Measurements from ENCODE around the gene AFAP1. TPM values are rescaled to one million over a fixed set of nuclear protein-coding genes. Genes with fewer than 3 reads are reported as not detected.

AFAP1 gene
- total and polyA plus RNA-seq, 2 of the 4 experiments (the other 2 are of a cell fraction): 48.2 to 80.9 TPM

DNA sequence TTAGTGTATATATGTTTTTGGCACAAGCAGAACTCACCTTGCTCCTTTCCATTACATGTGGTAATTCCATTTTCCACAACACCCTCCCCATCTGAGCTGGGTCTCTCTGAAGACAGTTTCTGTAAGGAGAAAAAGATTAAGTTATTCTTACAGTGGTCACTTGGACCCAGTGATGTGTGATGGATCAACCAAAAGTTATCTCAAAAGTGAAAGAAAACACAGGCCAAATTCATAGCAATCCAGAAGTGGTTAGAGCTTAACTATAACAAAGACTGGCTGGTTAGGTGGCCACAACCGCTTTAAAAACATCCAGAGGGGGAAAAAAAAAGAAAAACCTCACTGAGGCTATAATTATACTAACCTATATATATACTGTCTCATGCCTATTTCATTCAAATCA lies 123.7 kb downstream of the AFAP1 start:
- H4K8ac ChIP-seq (ENCODE audit: low read depth in 2 of 2, low read length in 2 of 2): 0 out of 4 replicates have a peak overlapping the region, but pooled peaks of 1 of the 2 experiments have one; percentile 3
- no peak overlapping the region for H2BK120ac ChIP-seq (ENCODE audit: low read depth, low read length)
- H3K4me2 ChIP-seq (ENCODE audit: low read depth, low read length): no peak overlapping the region
- H3K9me3 ChIP-seq (ENCODE audit: control insufficient read depth, insufficient read depth, low read length): no peaks in the 10 kb centered on the region
- H2AFZ ChIP-seq (replicated peaks; ENCODE audit: low read length, poor library complexity): no peak overlapping the region
- peaks cover 41 to 87% of the 10 kb centered on the region in 2 experiments for H3K79me1 ChIP-seq (ENCODE audit: low read depth in 1 of 2, low read length in 2 of 2)
- dilution Hi-C loops (cut with HindIII; ENCODE audit: low sequenced_read_pairs, unreplicated experiment) (no loop called here), intact Hi-C loops (cut with micrococcal nuclease) (no loop called here), in situ Hi-C loops (cut with MboI; ENCODE audit: low sequenced_read_pairs) (no loop called here)
- H3K4me3 ChIP-seq (ENCODE audit: insufficient read depth, low read depth, low read length): no peak overlapping the region
- ChIA-PET CTCF (interaction anchor here (1.0 to 1.5 kb wide), 3 partner anchors 14 to 111 kb away, joined by 3 to 4 read pairs (median 3); no protein-coding TSS in a partner anchor), POLR2A (ENCODE audit: unreplicated experiment) (no interaction called here)
- peaks cover 15% of the 10 kb centered on the region; the same call in 1 of the 2 replicates for H4K20me1 ChIP-seq (ENCODE audit: insufficient read depth, low read length)
- ATAC-seq (ENCODE audit: low read depth): no peak
- no peak for DNase-seq
- peaks cover 39% of the 10 kb centered on the region for H3K9me1 ChIP-seq (ENCODE audit: insufficient read depth, low read length)
- H3K23ac ChIP-seq (ENCODE audit: low read depth, low read length): no peak overlapping the region
- H3K27me3 ChIP-seq (ENCODE audit: control insufficient read depth, insufficient read depth, low read length): no peaks in the 10 kb centered on the region
- no peak overlapping the region for H2BK20ac ChIP-seq (ENCODE audit: low read depth, low read length)
- H4K91ac ChIP-seq (ENCODE audit: insufficient read depth, low read depth, low read length): no peak overlapping the region
- H3K4ac ChIP-seq (ENCODE audit: low read depth, low read length): no peak overlapping the region; the same call in 1 of the 2 replicates
- no TSS peak for BruUV-seq (replicated peaks)
- H3K14ac ChIP-seq (replicated peaks; ENCODE audit: low read depth, low read length): no peak overlapping the region
- H3K56ac ChIP-seq (ENCODE audit: extremely low read depth, insufficient read depth, low read length): no peak overlapping the region
- no peak overlapping the region for H3K18ac ChIP-seq (ENCODE audit: low read depth, low read length)
- no peak overlapping the region; the same call in 1 of the 2 replicates for H4K5ac ChIP-seq (ENCODE audit: low read depth, low read length)
- no peak overlapping the region for H2BK15ac ChIP-seq (ENCODE audit: low read depth, low read length)
- H2BK5ac ChIP-seq (ENCODE audit: low read depth, low read length, poor library complexity, severe bottlenecking): peak overlapping the region; percentile 56
- no peak overlapping the region for H3K9ac ChIP-seq (ENCODE audit: low read depth, low read length)
- no peak overlapping the region for H2AK5ac ChIP-seq (ENCODE audit: low read depth, low read length)
- no peak overlapping the region for H3K27ac ChIP-seq (ENCODE audit: insufficient read depth, low read length)
- no CpG with 5 or more reads among the region's 1 CpG for WGBS, 2 experiments (ENCODE audit: extremely low coverage in 2 of 2, insufficient read length in 1 of 2)
- peaks cover 59% of the 10 kb centered on the region for H3K36me3 ChIP-seq (ENCODE audit: control insufficient read depth, insufficient read depth, low read length)
- peaks cover 40% of the 10 kb centered on the region for H3K4me1 ChIP-seq (ENCODE audit: control insufficient read depth, insufficient read depth, low read length)
- H2AK9ac ChIP-seq (replicated peaks; ENCODE audit: low read depth, low read length, poor library complexity): no peak overlapping the region
- TF ChIP-seq, protein P1, sequence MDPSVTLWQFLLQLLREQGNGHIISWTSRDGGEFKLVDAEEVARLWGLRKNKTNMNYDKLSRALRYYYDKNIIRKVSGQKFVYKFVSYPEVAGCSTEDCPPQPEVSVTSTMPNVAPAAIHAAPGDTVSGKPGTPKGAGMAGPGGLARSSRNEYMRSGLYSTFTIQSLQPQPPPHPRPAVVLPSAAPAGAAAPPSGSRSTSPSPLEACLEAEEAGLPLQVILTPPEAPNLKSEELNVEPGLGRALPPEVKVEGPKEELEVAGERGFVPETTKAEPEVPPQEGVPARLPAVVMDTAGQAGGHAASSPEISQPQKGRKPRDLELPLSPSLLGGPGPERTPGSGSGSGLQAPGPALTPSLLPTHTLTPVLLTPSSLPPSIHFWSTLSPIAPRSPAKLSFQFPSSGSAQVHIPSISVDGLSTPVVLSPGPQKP (IDR thresholded peaks at IDR 0.05; ENCODE audit: borderline replicate concordance, low read depth, low read length): no peak
- TF ChIP-seq RCOR1 (IDR thresholded peaks at IDR 0.05; ENCODE audit: insufficient replicate concordance, low read length) (no peak), FOS (IDR thresholded peaks at IDR 0.05; ENCODE audit: low read depth, low read length) (no peak), POLR2A (IDR thresholded peaks at IDR 0.05; ENCODE audit: low read depth, low read length) (no peak), RFX5 (IDR thresholded peaks at IDR 0.05; ENCODE audit: low read depth, low read length) (no peak), SMC3 (IDR thresholded peaks at IDR 0.05; ENCODE audit: low read depth, low read length) (no peak), CHD1 (IDR thresholded peaks at IDR 0.05; ENCODE audit: low read depth, low read length) (no peak), MAZ (IDR thresholded peaks at IDR 0.05; ENCODE audit: borderline replicate concordance, low read depth, low read length) (no peak), MAFK (IDR thresholded peaks at IDR 0.05; ENCODE audit: low read depth, low read length) (no peak), NFE2L2 (IDR thresholded peaks at IDR 0.05; ENCODE audit: low read depth, low read length) (no peak), BHLHE40 (IDR thresholded peaks at IDR 0.05; ENCODE audit: low read depth, low read length) (no peak), CEBPB (IDR thresholded peaks at IDR 0.05; ENCODE audit: low read depth, low read length) (no peak), USF2 (IDR thresholded peaks at IDR 0.05; ENCODE audit: low read depth, low read length) (no peak), CTCF (conservative IDR thresholded peaks at IDR 0.05; ENCODE audit: low read depth, low read length) (no peak), MXI1 (IDR thresholded peaks at IDR 0.05; ENCODE audit: borderline replicate concordance, low read depth, low read length) (no peak)

Measured in IMR-90 (cell line).